Activated CD8-positive, alpha-beta T cell treated with anti-CD3 and anti-CD28 coated beads for 36 hours (primary cell): ENCODE data around the gene GOLGA8K. TPM values are rescaled to one million over a fixed set of nuclear protein-coding genes. Genes with fewer than 3 reads are reported as not detected.
"Not testable (repeated sequence)": the region's sequence is repeated elsewhere in the genome, so short reads cannot be mapped to it uniquely, and the experiment has no call there.

Experiments
- ATAC-seq: fragments of 200-7000 bp; cut with Tn5 transposase; one replicate; pipeline ENCODE4 v1.10.0; 2021; ENCODE audit warnings: mild to moderate bottlenecking, moderate library complexity
- CTCF ChIA-PET: fragments of 350-600 bp; sonication (Branson Sonifier 250); formaldehyde crosslinking; loops from one replicate; lab custom pipeline; 2021; ENCODE audit warnings: antibody characterized with exemption; lab: Charles Lee
- POLR2A ChIA-PET: fragments of 350-600 bp; sonication (Branson Sonifier 250); formaldehyde crosslinking; loops from one replicate; lab custom pipeline; 2021; ENCODE audit warnings: antibody characterized with exemption; lab: Charles Lee
- DNase-seq: peaks from one replicate; pipeline ENCODE4 v3.0.0-alpha.2; 2020
- H3K27ac Mint-ChIP-seq: one replicate; pipeline ENCODE4 v1.8.0; 2021; ENCODE audit warnings: mild to moderate bottlenecking, mixed read lengths
- H3K27me3 Mint-ChIP-seq: one replicate; pipeline ENCODE4 v1.8.0; 2021; ENCODE audit warnings: mixed read lengths
- H3K36me3 Mint-ChIP-seq: one replicate; pipeline ENCODE4 v1.8.0; 2021; ENCODE audit warnings: low read depth, mixed read lengths
- H3K4me1 Mint-ChIP-seq: one replicate; pipeline ENCODE4 v1.8.0; 2021; ENCODE audit warnings: low read depth, mixed read lengths
- H3K4me3 Mint-ChIP-seq: one replicate; pipeline ENCODE4 v1.8.0; 2021; ENCODE audit warnings: mild to moderate bottlenecking, moderate library complexity, mixed read lengths
- H3K9me3 Mint-ChIP-seq: one replicate; pipeline ENCODE4 v1.8.0; 2021; ENCODE audit warnings: mixed read lengths
- intact Hi-C: fragments of 100-400 bp; cut with micrococcal nuclease; formaldehyde crosslinking; loops from one replicate; pipeline ENCODE4 v1.10.0; 2022
- total RNA-seq, 2 experiments: library from RNA; stranded (reverse); gene quantifications; one replicate each; pipeline ENCODE4 v1.2.3, GENCODE V29; 2021

Gene GOLGA8K
- total RNA-seq, 2 experiments from 2014 or later: 0.29 to 0.49 TPM

DNA sequence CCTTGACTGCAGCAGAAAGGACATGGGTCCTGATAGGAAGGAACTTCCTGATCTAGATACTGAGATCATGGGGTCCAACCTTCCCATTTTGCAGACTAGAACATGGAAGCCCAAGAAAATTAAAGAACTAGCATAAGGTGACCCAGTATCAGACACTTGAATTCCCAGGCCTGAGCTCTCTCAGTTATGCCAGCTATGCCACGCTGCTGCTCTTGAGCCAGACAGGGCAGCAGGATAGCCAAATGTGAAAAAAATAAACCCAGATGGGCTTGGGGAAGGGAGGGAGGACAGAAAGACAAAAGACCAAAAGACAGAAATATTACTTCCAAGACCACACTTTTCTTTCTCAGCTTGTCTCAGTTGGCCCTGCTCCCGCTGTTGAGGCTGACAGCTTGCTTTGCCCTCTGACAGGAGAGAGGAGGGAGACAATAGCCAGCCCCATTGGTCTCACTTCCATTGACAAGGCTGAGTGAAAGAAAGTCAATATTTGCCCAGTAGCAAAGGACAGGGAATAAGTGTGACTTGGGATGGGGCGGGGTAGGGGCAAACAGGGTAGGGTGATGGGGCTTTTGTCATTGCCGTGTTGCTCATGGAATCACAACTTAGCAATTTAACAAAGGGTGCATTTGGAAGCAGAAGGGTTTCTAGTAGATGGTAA is 52.4 kb downstream of the GOLGA8K start:
- H3K4me1 Mint-ChIP-seq, POLR2A ChIA-PET, H3K27me3 Mint-ChIP-seq, CTCF ChIA-PET, ATAC-seq, DNase-seq, H3K27ac Mint-ChIP-seq, H3K4me3 Mint-ChIP-seq, intact Hi-C loops, H3K36me3 Mint-ChIP-seq, H3K9me3 Mint-ChIP-seq: not testable (repeated sequence)

DNA sequence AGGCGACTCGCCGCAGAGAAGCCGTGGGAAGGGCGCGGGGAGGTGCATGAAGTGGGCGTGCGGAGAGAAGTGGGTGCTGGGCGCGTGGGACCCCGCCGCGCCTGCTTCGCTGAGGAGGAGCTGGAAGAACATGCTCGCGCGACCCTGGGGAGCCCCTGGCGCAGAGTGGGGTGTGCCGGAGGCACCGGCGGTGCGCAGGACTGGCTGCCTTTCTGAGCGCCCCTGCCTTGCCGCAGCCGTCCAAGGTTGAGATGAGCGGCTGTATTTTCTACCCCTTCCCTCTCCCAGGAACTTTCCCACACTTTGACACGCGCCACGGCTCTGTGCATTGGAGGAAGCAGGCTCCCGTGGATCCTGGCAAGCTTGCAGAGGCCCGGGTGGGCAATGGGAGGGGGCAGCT is 56.1 kb downstream of the GOLGA8K start:
- H3K27ac Mint-ChIP-seq, H3K9me3 Mint-ChIP-seq, H3K4me3 Mint-ChIP-seq, DNase-seq, H3K27me3 Mint-ChIP-seq, POLR2A ChIA-PET, intact Hi-C loops, CTCF ChIA-PET, H3K4me1 Mint-ChIP-seq, H3K36me3 Mint-ChIP-seq: not testable (repeated sequence)
- peak; percentile 22 for ATAC-seq

DNA sequence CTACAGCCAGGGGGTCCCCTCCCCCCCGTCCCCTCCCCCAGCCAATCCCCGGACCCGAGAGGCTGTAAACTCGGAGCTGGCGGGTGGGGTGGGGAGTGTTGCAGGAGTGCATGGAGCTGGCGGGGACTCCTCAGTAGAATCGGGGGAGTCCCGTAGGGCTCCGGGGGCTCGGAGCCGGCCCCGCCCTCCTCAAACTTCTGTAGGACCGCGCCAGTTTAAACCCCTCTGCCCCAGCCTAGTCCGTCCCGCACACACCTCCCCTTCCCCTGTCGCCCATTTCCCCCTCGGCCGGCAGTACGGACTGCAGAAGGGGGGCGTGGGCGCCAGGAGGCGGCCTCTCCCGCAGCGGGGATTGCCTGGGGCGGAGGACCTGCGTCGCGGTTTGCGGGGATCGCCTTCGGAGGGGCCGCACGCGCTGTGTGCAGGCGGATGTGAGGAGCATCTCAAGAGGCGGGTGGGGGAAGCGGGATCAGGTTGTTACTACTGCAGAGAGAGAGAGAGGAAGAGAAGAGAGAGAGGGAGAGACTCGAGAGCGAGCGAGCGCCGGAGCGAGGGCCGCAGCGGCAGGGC is 57.0 kb downstream of the GOLGA8K start:
- peak; percentile 68 for ATAC-seq
- intact Hi-C loops, H3K27me3 Mint-ChIP-seq, H3K36me3 Mint-ChIP-seq, CTCF ChIA-PET, POLR2A ChIA-PET, H3K27ac Mint-ChIP-seq, H3K4me1 Mint-ChIP-seq, H3K9me3 Mint-ChIP-seq, DNase-seq, H3K4me3 Mint-ChIP-seq: not testable (repeated sequence)

DNA sequence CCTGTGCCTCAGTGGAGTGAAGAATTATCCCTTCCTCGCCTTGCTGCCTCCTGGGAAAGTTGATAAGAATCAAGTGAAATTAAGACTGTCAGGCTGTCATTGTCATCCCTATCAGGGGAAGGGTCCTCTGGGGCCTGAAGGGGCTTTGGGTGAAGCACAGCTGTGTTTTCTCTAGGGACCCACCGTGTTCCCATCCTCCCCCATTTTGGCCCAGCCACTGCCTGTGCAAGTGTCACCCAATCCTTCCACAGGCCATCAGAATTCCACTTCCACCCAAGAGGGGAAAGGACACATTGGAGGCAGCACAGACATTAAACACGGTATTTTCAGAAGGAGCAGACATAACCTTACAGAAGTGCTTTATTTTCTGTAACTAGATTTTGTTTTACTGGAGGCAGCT is 59.2 kb downstream of the GOLGA8K start:
- ATAC-seq, H3K4me3 Mint-ChIP-seq, POLR2A ChIA-PET, H3K36me3 Mint-ChIP-seq, H3K9me3 Mint-ChIP-seq, H3K4me1 Mint-ChIP-seq, CTCF ChIA-PET, intact Hi-C loops, DNase-seq, H3K27ac Mint-ChIP-seq, H3K27me3 Mint-ChIP-seq: not testable (repeated sequence)

Other genes with a start within 250 kb of the GOLGA8K start
- gene GOLGA8O, start 52.3 kb upstream of the GOLGA8K start, total RNA-seq: 1 to 10 TPM; 1.1 to 1.7 TPM
- 1 to 10 TPM; 4.9 to 7.4 TPM for gene GOLGA8N, start 190.2 kb upstream of the GOLGA8K start, total RNA-seq
- gene ARHGAP11A, start 212.2 kb upstream of the GOLGA8K start, total RNA-seq: 10 to 100 TPM; 92.3 to 96.7 TPM
- gene SCG5, start 238.4 kb upstream of the GOLGA8K start, total RNA-seq: 1 to 10 TPM; 1.2 to 1.6 TPM